ENCODE measurements around the gene THSD4.

GRCh38 chr15:71302861-71303410, 187.7 kb downstream of the THSD4 start:
- TF ChIP-seq, protein P1, sequence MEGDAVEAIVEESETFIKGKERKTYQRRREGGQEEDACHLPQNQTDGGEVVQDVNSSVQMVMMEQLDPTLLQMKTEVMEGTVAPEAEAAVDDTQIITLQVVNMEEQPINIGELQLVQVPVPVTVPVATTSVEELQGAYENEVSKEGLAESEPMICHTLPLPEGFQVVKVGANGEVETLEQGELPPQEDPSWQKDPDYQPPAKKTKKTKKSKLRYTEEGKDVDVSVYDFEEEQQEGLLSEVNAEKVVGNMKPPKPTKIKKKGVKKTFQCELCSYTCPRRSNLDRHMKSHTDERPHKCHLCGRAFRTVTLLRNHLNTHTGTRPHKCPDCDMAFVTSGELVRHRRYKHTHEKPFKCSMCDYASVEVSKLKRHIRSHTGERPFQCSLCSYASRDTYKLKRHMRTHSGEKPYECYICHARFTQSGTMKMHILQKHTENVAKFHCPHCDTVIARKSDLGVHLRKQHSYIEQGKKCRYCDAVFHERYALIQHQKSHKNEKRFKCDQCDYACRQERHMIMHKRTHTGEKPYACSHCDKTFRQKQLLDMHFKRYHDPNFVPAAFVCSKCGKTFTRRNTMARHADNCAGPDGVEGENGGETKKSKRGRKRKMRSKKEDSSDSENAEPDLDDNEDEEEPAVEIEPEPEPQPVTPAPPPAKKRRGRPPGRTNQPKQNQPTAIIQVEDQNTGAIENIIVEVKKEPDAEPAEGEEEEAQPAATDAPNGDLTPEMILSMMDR (IDR thresholded peaks at IDR 0.05): no peak
- no peak for TF ChIP-seq POLR2A (IDR thresholded peaks at IDR 0.05)
